Measurements from ENCODE around the gene GSK3B. TPM values are rescaled to one million over a fixed set of nuclear protein-coding genes. Genes with fewer than 3 reads are reported as not detected.

GSK3B gene
- total and polyA plus RNA-seq, 2 donors (not counting 1 experiment from before 2014, with no cell fraction given): 12.3 to 33.3 TPM

- H3K27ac Mint-ChIP-seq: no peak overlapping the region
- H3K4me3 Mint-ChIP-seq: no peak overlapping the region
- ChIA-PET POLR2A (no interaction called here), CTCF (no interaction called here)
- TF ChIP-seq, protein P1, sequence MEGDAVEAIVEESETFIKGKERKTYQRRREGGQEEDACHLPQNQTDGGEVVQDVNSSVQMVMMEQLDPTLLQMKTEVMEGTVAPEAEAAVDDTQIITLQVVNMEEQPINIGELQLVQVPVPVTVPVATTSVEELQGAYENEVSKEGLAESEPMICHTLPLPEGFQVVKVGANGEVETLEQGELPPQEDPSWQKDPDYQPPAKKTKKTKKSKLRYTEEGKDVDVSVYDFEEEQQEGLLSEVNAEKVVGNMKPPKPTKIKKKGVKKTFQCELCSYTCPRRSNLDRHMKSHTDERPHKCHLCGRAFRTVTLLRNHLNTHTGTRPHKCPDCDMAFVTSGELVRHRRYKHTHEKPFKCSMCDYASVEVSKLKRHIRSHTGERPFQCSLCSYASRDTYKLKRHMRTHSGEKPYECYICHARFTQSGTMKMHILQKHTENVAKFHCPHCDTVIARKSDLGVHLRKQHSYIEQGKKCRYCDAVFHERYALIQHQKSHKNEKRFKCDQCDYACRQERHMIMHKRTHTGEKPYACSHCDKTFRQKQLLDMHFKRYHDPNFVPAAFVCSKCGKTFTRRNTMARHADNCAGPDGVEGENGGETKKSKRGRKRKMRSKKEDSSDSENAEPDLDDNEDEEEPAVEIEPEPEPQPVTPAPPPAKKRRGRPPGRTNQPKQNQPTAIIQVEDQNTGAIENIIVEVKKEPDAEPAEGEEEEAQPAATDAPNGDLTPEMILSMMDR (IDR thresholded peaks at IDR 0.05): no peak
- no peak for TF ChIP-seq EZH2 (IDR thresholded peaks at IDR 0.05; ENCODE audit: borderline replicate concordance, insufficient read depth, low read depth, low read length, poor library complexity, severe bottlenecking)
- DNase-seq: no peak
- Histone ChIP-seq H3K4me2 (replicated peaks; ENCODE audit: low read depth, low read length, poor library complexity, severe bottlenecking) (no peak overlapping the region), H3K36me3 (replicated peaks in 1 of 2; ENCODE audit: control extremely low read depth in 1 of 2, control insufficient read depth in 1 of 2, extremely low read depth in 1 of 2, insufficient read depth in 2 of 2, low read length in 1 of 2) (no peaks in the 10 kb centered on the region), H3K4me1 (ENCODE audit: control insufficient read depth in 2 of 2, insufficient read depth in 2 of 2, low read length in 2 of 2) (peaks cover 0 to 8% of the 10 kb centered on the region in 2 donors), H2AFZ (ENCODE audit: insufficient read depth, low read depth, low read length, poor library complexity, severe bottlenecking) (no peak overlapping the region), H3K27me3 (replicated peaks in 1 of 4; ENCODE audit: control extremely low read depth in 1 of 4, control insufficient read depth in 3 of 4, insufficient read depth in 4 of 4, low read length in 3 of 4) (no peaks in the 10 kb centered on the region), H3K79me2 (ENCODE audit: control insufficient read depth, insufficient read depth, low read length) (peaks cover 95% of the 10 kb centered on the region), H3K4me3 (ENCODE audit: control extremely low read depth in 1 of 5, extremely low read depth in 1 of 5, insufficient read depth in 1 of 5, low read depth in 2 of 5, low read length in 4 of 5) (no peak overlapping the region), H3K9me3 (ENCODE audit: control extremely low read depth in 1 of 3, control insufficient read depth in 2 of 3, insufficient read depth in 1 of 3, low read length in 2 of 3) (peaks cover 0 to 6% (median 4%) of the 10 kb centered on the region in 3 donors), H3K9ac (ENCODE audit: low read length) (no peak overlapping the region), H4K20me1 (ENCODE audit: control insufficient read depth, insufficient read depth, low read length, poor library complexity, severe bottlenecking) (peaks cover 28% of the 10 kb centered on the region), H3K27ac (ENCODE audit: low read length in 2 of 2) (no peak overlapping the region)
- H3K27me3 Mint-ChIP-seq: no peaks in the 10 kb centered on the region
- H3K4me1 Mint-ChIP-seq: peaks cover 59% of the 10 kb centered on the region
- WGBS (ENCODE audit: insufficient coverage): 97% methylated on average over 3 of the region's 4 CpGs
- peaks cover 4% of the 10 kb centered on the region for H3K9me3 Mint-ChIP-seq (ENCODE audit: insufficient read depth)
- intact Hi-C loops (cut with micrococcal nuclease): no loop called here
- no peak for ATAC-seq (ENCODE audit: low read depth)
These were observed 23.8 kb downstream of the GSK3B start for GRCh38 chr3:120070263-120070981.

- Histone ChIP-seq H3K9me3 (ENCODE audit: control extremely low read depth in 1 of 3, control insufficient read depth in 2 of 3, insufficient read depth in 1 of 3, low read length in 2 of 3) (peaks cover 0 to 4% (median 0%) of the 10 kb centered on the region in 3 donors), H4K20me1 (ENCODE audit: control insufficient read depth, insufficient read depth, low read length, poor library complexity, severe bottlenecking) (peaks cover 36% of the 10 kb centered on the region), H3K4me3 (ENCODE audit: control extremely low read depth in 1 of 5, extremely low read depth in 1 of 5, insufficient read depth in 1 of 5, low read depth in 2 of 5, low read length in 4 of 5) (no peak overlapping the region), H2AFZ (ENCODE audit: insufficient read depth, low read depth, low read length, poor library complexity, severe bottlenecking) (no peak overlapping the region), H3K36me3 (replicated peaks in 1 of 2; ENCODE audit: control extremely low read depth in 1 of 2, control insufficient read depth in 1 of 2, extremely low read depth in 1 of 2, insufficient read depth in 2 of 2, low read length in 1 of 2) (no peaks in the 10 kb centered on the region), H3K4me2 (replicated peaks; ENCODE audit: low read depth, low read length, poor library complexity, severe bottlenecking) (no peak overlapping the region), H3K79me2 (ENCODE audit: control insufficient read depth, insufficient read depth, low read length) (peaks cover 98% of the 10 kb centered on the region), H3K4me1 (ENCODE audit: control insufficient read depth in 2 of 2, insufficient read depth in 2 of 2, low read length in 2 of 2) (peaks cover 0 to 17% of the 10 kb centered on the region in 2 donors), H3K9ac (ENCODE audit: low read length) (no peak overlapping the region), H3K27me3 (replicated peaks in 1 of 4; ENCODE audit: control extremely low read depth in 1 of 4, control insufficient read depth in 3 of 4, insufficient read depth in 4 of 4, low read length in 3 of 4) (no peaks in the 10 kb centered on the region), H3K27ac (ENCODE audit: low read length in 2 of 2) (no peak overlapping the region)
- intact Hi-C loops (cut with micrococcal nuclease): no loop called here
- ChIA-PET CTCF (interaction anchor here (0.7 kb wide), 1 partner anchor 14 kb away, joined by 3 read pairs; no protein-coding TSS in a partner anchor), POLR2A (no interaction called here)
- no peak for ATAC-seq (ENCODE audit: low read depth)
- TF ChIP-seq, protein P1 (IDR thresholded peaks at IDR 0.05): no peak
- TF ChIP-seq EZH2 (IDR thresholded peaks at IDR 0.05; ENCODE audit: borderline replicate concordance, insufficient read depth, low read depth, low read length, poor library complexity, severe bottlenecking): no peak
- Mint-ChIP-seq H3K27me3 (no peaks in the 10 kb centered on the region), H3K4me1 (peaks cover 49% of the 10 kb centered on the region), H3K4me3 (no peak overlapping the region), H3K27ac (no peak overlapping the region), H3K9me3 (ENCODE audit: insufficient read depth) (peaks cover 4% of the 10 kb centered on the region)
- no CpG with 5 or more reads among the region's 3 CpGs for WGBS (ENCODE audit: insufficient coverage)
- no peak for DNase-seq
These were observed 27.2 kb downstream of the GSK3B start for GRCh38 chr3:120067083-120067482.

Data from B cell (primary cell).